ENCODE measurements around the gene USP48. TPM values are rescaled to one million over a fixed set of nuclear protein-coding genes. Genes with fewer than 3 reads are reported as not detected.

USP48 gene
- total RNA-seq, 1 donor from 2014 or later = 67.5 TPM

GRCh38 chr1:21749859-21750468, 33.0 kb downstream of the USP48 start:
- intact Hi-C loops (cut with DNase I) = no loop called here
- Histone ChIP-seq H3K9me3 (no peaks in the 10 kb centered on the region), H3K4me3 (no peak overlapping the region), H3K36me3 (peaks cover 0 to 54% of the 10 kb centered on the region in 2 donors), H3K4me1 (no peaks in the 10 kb centered on the region), H3K27ac (no peak overlapping the region), H3K27me3 (no peaks in the 10 kb centered on the region)
- DNase-seq (ENCODE audit: extremely low spot score in 2 of 2) = no peak
- no peak for TF ChIP-seq CTCF (IDR thresholded peaks at IDR 0.05)
- TF ChIP-seq POLR2A (IDR thresholded peaks at IDR 0.05) = no peak
- no peak for TF ChIP-seq POLR2AphosphoS5 (IDR thresholded peaks at IDR 0.05; ENCODE audit: insufficient read depth in 1 of 2, low read depth in 1 of 2)

GRCh38 chr1:21749109-21749508, 33.8 kb downstream of the USP48 start:
- intact Hi-C loops (cut with DNase I) = no loop called here
- H3K9me3 ChIP-seq = no peaks in the 10 kb centered on the region
- H3K4me1 ChIP-seq = no peaks in the 10 kb centered on the region
- H3K27me3 ChIP-seq = no peaks in the 10 kb centered on the region
- peaks cover 0 to 48% of the 10 kb centered on the region in 2 donors for H3K36me3 ChIP-seq
- no peak overlapping the region for H3K4me3 ChIP-seq
- no peak overlapping the region for H3K27ac ChIP-seq
- DNase-seq (ENCODE audit: extremely low spot score in 2 of 2) = no peak
- TF ChIP-seq CTCF (IDR thresholded peaks at IDR 0.05) (no peak), POLR2AphosphoS5 (IDR thresholded peaks at IDR 0.05; ENCODE audit: insufficient read depth in 1 of 2, low read depth in 1 of 2) (no peak), POLR2A (IDR thresholded peaks at IDR 0.05) (no peak)

- TF ChIP-seq CTCF (IDR thresholded peaks at IDR 0.05) (no peak), POLR2AphosphoS5 (IDR thresholded peaks at IDR 0.05; ENCODE audit: insufficient read depth in 1 of 2, low read depth in 1 of 2) (no peak), POLR2A (IDR thresholded peaks at IDR 0.05) (no peak)
- Histone ChIP-seq H3K27ac (no peak overlapping the region), H3K4me3 (no peak overlapping the region), H3K27me3 (no peaks in the 10 kb centered on the region), H3K9me3 (no peaks in the 10 kb centered on the region), H3K36me3 (peaks cover 0 to 21% of the 10 kb centered on the region in 2 donors), H3K4me1 (no peaks in the 10 kb centered on the region)
- intact Hi-C loops (cut with DNase I) = no loop called here
- no peak for DNase-seq (ENCODE audit: extremely low spot score in 2 of 2)
Measured at GRCh38 chr1:21743476-21743875, 39.5 kb downstream of the USP48 start.

GRCh38 chr1:21742578-21742977, 40.4 kb downstream of the USP48 start:
- Histone ChIP-seq H3K27ac (no peak overlapping the region), H3K27me3 (no peaks in the 10 kb centered on the region), H3K4me1 (no peaks in the 10 kb centered on the region), H3K9me3 (no peaks in the 10 kb centered on the region), H3K4me3 (no peak overlapping the region), H3K36me3 (peaks cover 0 to 14% of the 10 kb centered on the region in 2 donors)
- intact Hi-C loops (cut with DNase I) = no loop called here
- TF ChIP-seq POLR2A (IDR thresholded peaks at IDR 0.05) = no peak
- no peak for TF ChIP-seq POLR2AphosphoS5 (IDR thresholded peaks at IDR 0.05; ENCODE audit: insufficient read depth in 1 of 2, low read depth in 1 of 2)
- TF ChIP-seq CTCF (IDR thresholded peaks at IDR 0.05) = no peak
- DNase-seq (ENCODE audit: extremely low spot score in 2 of 2) = no peak

GRCh38 chr1:21741206-21741605, 41.7 kb downstream of the USP48 start:
- DNase-seq (ENCODE audit: extremely low spot score in 2 of 2) = no peak
- Histone ChIP-seq H3K9me3 (no peaks in the 10 kb centered on the region), H3K36me3 (peaks cover 0 to 14% of the 10 kb centered on the region in 2 donors), H3K27me3 (no peaks in the 10 kb centered on the region), H3K4me1 (no peaks in the 10 kb centered on the region), H3K4me3 (no peak overlapping the region), H3K27ac (no peak overlapping the region)
- intact Hi-C loops (cut with DNase I) = no loop called here
- TF ChIP-seq POLR2A (IDR thresholded peaks at IDR 0.05) (no peak), POLR2AphosphoS5 (IDR thresholded peaks at IDR 0.05; ENCODE audit: insufficient read depth in 1 of 2, low read depth in 1 of 2) (no peak), CTCF (IDR thresholded peaks at IDR 0.05) (no peak)

Measured in vagina (tissue), 2 donors.